Astrocyte (in vitro differentiated cells and primary cell): ENCODE measurements around the gene NCOA7. TPM values are rescaled to one million over a fixed set of nuclear protein-coding genes. Genes with fewer than 3 reads are reported as not detected.

ENCODE experiments used
- DNase-seq: peaks from one replicate; pipeline ENCODE4 v3.0.0-alpha.2; 2010; ENCODE audit warnings: low read depth
- FAIRE-seq: peaks from 2 replicates; lab custom pipeline; 2011; peaks lifted over from hg19 to GRCh38; lab: Jason Lieb, UNC
- H2AFZ ChIP-seq: 2 replicates; pipeline ENCODE4 v1.6.0; 2012; ENCODE audit warnings: low read depth, low read length, inconsistent platforms
- H3K27ac ChIP-seq: 2 replicates; pipeline ENCODE4 v1.5.1; 2011; ENCODE audit warnings: low read depth, low read length, inconsistent platforms
- H3K27me3 ChIP-seq: 2 replicates; pipeline ENCODE4 v1.6.0; 2011; ENCODE audit warnings: low read length, inconsistent platforms; ENCODE audit not compliant: insufficient read depth
- H3K36me3 ChIP-seq: 2 replicates; pipeline ENCODE4 v1.5.1; 2011; ENCODE audit warnings: low read length, inconsistent platforms; ENCODE audit not compliant: insufficient read depth
- H3K4me1 ChIP-seq: 2 replicates; pipeline ENCODE4 v1.5.1; 2011; ENCODE audit warnings: low read length, inconsistent platforms; ENCODE audit not compliant: insufficient read depth
- H3K4me2 ChIP-seq: 2 replicates; pipeline ENCODE4 v1.6.0; 2012; ENCODE audit warnings: low read length, inconsistent platforms
- H3K4me3 ChIP-seq: 2 replicates; pipeline ENCODE4 v1.5.1; 2011; ENCODE audit warnings: low read depth, mild to moderate bottlenecking, low read length, inconsistent platforms; ENCODE audit not compliant: insufficient read depth
- H3K79me2 ChIP-seq: 2 replicates; pipeline ENCODE4 v1.6.0; 2012; ENCODE audit warnings: mild to moderate bottlenecking, low read length, inconsistent platforms; ENCODE audit not compliant: insufficient read depth
- H3K9ac ChIP-seq: 2 replicates; pipeline ENCODE4 v1.6.0; 2012; ENCODE audit warnings: mild to moderate bottlenecking, low read length, inconsistent platforms
- H3K9me3 ChIP-seq: 2 replicates; pipeline ENCODE4 v1.5.1; 2012; ENCODE audit warnings: low read depth, mild to moderate bottlenecking, low read length, inconsistent platforms; ENCODE audit not compliant: insufficient read depth
- H4K20me1 ChIP-seq: 2 replicates; pipeline ENCODE4 v1.6.0; 2012; ENCODE audit warnings: low read length, inconsistent platforms; ENCODE audit not compliant: insufficient read depth
- H3K27ac Mint-ChIP-seq: one replicate; pipeline ENCODE4 v1.8.0; 2021; ENCODE audit warnings: mild to moderate bottlenecking, mixed read lengths; ENCODE audit not compliant: unreplicated experiment
- H3K27me3 Mint-ChIP-seq: one replicate; pipeline ENCODE4 v1.8.0; 2021; ENCODE audit warnings: low read depth, mixed read lengths; ENCODE audit not compliant: unreplicated experiment
- H3K36me3 Mint-ChIP-seq: one replicate; pipeline ENCODE4 v1.8.0; 2021; ENCODE audit warnings: low read depth, mixed read lengths; ENCODE audit not compliant: unreplicated experiment
- H3K4me1 Mint-ChIP-seq: one replicate; pipeline ENCODE4 v1.8.0; 2021; ENCODE audit warnings: low read depth, mixed read lengths; ENCODE audit not compliant: unreplicated experiment
- H3K4me3 Mint-ChIP-seq: one replicate; pipeline ENCODE4 v1.8.0; 2021; ENCODE audit warnings: mild to moderate bottlenecking, moderate library complexity, mixed read lengths; ENCODE audit not compliant: unreplicated experiment
- H3K9me3 Mint-ChIP-seq: one replicate; pipeline ENCODE4 v1.8.0; 2021; ENCODE audit warnings: mild to moderate bottlenecking, mixed read lengths; ENCODE audit not compliant: unreplicated experiment
- EZH2 ChIP-seq: IDR thresholded peaks from 2 replicates; pipeline ENCODE4 v1.6.1; 2012; ENCODE audit warnings: mild to moderate bottlenecking, low read length, inconsistent platforms; ENCODE audit not compliant: insufficient read depth
- total RNA-seq: library from RNA; stranded (reverse); gene quantifications from 2 replicates; pipeline ENCODE4 v1.2.1, GENCODE V29; 2021
- TF ChIP-seq, protein P1 (sequence below): IDR thresholded peaks from 2 replicates; pipeline ENCODE4 v1.5.1; 2011; ENCODE audit warnings: low read depth, mild to moderate bottlenecking, inconsistent platforms, low read length, moderate library complexity; ENCODE audit not compliant: insufficient read depth

The NCOA7 gene
- total RNA-seq, 1 donor from 2014 or later: 26.0 TPM

DNA sequence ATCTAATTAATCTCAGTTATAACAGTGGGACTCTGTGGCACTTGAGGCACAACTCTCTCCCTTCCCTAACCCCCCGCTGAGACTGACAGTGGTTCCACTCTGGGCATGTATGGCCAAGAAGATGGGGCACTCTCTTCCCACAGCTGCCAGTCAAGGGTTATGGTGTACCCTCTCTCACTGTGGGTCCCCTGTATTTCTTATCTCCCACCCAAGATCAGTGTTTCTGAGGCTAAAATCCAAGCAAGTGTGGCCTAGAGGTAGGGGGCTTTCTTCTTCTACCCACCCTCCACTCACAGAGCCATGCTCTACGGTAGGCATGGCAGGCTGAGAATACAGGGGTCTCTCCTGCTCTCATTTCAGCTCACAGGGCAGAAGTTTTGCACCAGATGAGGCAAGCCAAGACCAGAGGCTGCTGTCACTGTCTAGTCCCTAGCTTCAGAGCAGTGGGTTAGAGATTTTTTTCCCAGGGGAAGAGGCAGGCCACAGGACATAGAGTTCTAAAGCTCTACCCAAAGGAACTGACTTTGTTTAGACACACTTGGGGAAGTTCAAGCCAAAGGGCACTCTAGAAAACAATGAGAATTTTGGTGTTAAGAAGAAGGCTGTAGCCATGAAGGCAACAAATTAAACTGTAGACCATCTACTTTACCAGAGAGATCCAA lies 134.1 kb downstream of the NCOA7 start:
- Mint-ChIP-seq H3K36me3 (peaks cover 16% of the 10 kb centered on the region), H3K27me3 (no peaks in the 10 kb centered on the region), H3K4me1 (peaks cover 1% of the 10 kb centered on the region), H3K27ac (no peak overlapping the region), H3K9me3 (no peaks in the 10 kb centered on the region), H3K4me3 (no peak overlapping the region)
- Histone ChIP-seq H3K4me1 (no peaks in the 10 kb centered on the region), H3K4me2 (no peak overlapping the region), H3K27me3 (no peaks in the 10 kb centered on the region), H2AFZ (no peak overlapping the region), H4K20me1 (no peaks in the 10 kb centered on the region), H3K9ac (no peak overlapping the region), H3K27ac (no peak overlapping the region), H3K9me3 (no peaks in the 10 kb centered on the region), H3K4me3 (no peak overlapping the region), H3K36me3 (peaks cover 7% of the 10 kb centered on the region), H3K79me2 (no peaks in the 10 kb centered on the region)
- no peak for DNase-seq
- no peak for FAIRE-seq
- TF ChIP-seq, protein P1, sequence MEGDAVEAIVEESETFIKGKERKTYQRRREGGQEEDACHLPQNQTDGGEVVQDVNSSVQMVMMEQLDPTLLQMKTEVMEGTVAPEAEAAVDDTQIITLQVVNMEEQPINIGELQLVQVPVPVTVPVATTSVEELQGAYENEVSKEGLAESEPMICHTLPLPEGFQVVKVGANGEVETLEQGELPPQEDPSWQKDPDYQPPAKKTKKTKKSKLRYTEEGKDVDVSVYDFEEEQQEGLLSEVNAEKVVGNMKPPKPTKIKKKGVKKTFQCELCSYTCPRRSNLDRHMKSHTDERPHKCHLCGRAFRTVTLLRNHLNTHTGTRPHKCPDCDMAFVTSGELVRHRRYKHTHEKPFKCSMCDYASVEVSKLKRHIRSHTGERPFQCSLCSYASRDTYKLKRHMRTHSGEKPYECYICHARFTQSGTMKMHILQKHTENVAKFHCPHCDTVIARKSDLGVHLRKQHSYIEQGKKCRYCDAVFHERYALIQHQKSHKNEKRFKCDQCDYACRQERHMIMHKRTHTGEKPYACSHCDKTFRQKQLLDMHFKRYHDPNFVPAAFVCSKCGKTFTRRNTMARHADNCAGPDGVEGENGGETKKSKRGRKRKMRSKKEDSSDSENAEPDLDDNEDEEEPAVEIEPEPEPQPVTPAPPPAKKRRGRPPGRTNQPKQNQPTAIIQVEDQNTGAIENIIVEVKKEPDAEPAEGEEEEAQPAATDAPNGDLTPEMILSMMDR: no peak
- no peak for TF ChIP-seq EZH2

DNA sequence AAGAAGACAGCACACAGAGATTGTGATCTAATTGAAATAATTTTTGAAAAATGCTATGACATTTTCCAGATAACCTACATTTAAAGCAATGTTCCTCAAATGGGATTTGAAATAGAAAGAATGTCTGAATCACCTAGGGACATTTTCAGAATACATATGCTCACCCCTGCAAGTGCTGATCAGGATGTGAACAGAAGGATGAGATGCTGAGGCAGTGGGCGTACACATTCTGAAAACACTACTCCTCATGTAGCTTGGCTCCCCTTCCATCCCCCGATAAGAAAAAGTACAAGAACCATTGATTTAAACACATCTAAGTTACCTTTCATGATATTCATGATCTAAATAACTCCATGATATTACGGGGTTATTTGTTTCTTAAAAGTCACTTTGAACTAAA lies 136.0 kb downstream of the NCOA7 start:
- H3K4me3 ChIP-seq: no peak overlapping the region
- no peaks in the 10 kb centered on the region for H3K27me3 Mint-ChIP-seq
- no peaks in the 10 kb centered on the region for H3K79me2 ChIP-seq
- no peaks in the 10 kb centered on the region for H3K27me3 ChIP-seq
- no peak for TF ChIP-seq EZH2
- TF ChIP-seq, protein P1: no peak
- no peaks in the 10 kb centered on the region for H3K9me3 Mint-ChIP-seq
- no peak overlapping the region for H3K4me3 Mint-ChIP-seq
- H3K4me2 ChIP-seq: no peak overlapping the region
- no peak overlapping the region for H3K9ac ChIP-seq
- H3K9me3 ChIP-seq: no peaks in the 10 kb centered on the region
- H2AFZ ChIP-seq: no peak overlapping the region
- no peaks in the 10 kb centered on the region for H4K20me1 ChIP-seq
- DNase-seq: no peak
- peaks cover 7% of the 10 kb centered on the region for H3K36me3 ChIP-seq
- H3K36me3 Mint-ChIP-seq: peaks cover 18% of the 10 kb centered on the region
- no peak overlapping the region for H3K27ac Mint-ChIP-seq
- FAIRE-seq: no peak
- H3K4me1 ChIP-seq: no peaks in the 10 kb centered on the region
- no peaks in the 10 kb centered on the region for H3K4me1 Mint-ChIP-seq
- H3K27ac ChIP-seq: no peak overlapping the region

DNA sequence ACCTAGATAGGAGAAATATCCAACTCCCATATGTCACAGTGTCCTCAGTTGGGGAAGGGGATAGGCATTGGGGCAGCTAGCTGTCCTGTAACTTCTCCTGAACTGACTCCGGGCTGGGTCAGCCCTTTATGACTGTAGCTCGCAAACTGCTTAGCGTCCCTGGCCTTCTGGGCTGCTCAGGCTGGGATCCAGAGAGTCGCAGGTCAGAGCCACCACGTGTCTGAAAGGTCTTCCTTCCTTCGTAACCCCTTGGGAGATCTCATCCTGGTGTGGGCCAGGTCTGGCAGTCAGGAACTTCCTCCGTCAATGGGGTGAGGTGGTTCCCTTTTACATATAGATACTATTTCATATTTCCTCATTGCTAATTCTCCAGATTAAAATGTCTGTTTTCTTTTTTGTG lies 137.0 kb downstream of the NCOA7 start:
- H3K4me1 ChIP-seq: peaks cover 3% of the 10 kb centered on the region
- DNase-seq (no peak), FAIRE-seq (no peak)
- peaks cover 7% of the 10 kb centered on the region for H3K36me3 ChIP-seq
- H2AFZ ChIP-seq: no peak overlapping the region
- no peaks in the 10 kb centered on the region for H3K27me3 ChIP-seq
- H3K36me3 Mint-ChIP-seq: peaks cover 14% of the 10 kb centered on the region
- no peaks in the 10 kb centered on the region for H4K20me1 ChIP-seq
- H3K9me3 Mint-ChIP-seq: no peaks in the 10 kb centered on the region
- H3K27ac ChIP-seq: no peak overlapping the region
- no peaks in the 10 kb centered on the region for H3K79me2 ChIP-seq
- no peak overlapping the region for H3K4me2 ChIP-seq
- H3K9me3 ChIP-seq: no peaks in the 10 kb centered on the region
- no peak overlapping the region for H3K4me3 ChIP-seq
- H3K9ac ChIP-seq: no peak overlapping the region
- H3K4me1 Mint-ChIP-seq: peaks cover 3% of the 10 kb centered on the region
- no peak overlapping the region for H3K4me3 Mint-ChIP-seq
- TF ChIP-seq, protein P1: no peak
- TF ChIP-seq EZH2: no peak
- no peaks in the 10 kb centered on the region for H3K27me3 Mint-ChIP-seq
- no peak overlapping the region for H3K27ac Mint-ChIP-seq
